ENCODE measurements around the gene REELD1.
A peak's percentile ranks its signal among the peaks of the same experiment; 100 is the strongest.

Gene REELD1

DNA sequence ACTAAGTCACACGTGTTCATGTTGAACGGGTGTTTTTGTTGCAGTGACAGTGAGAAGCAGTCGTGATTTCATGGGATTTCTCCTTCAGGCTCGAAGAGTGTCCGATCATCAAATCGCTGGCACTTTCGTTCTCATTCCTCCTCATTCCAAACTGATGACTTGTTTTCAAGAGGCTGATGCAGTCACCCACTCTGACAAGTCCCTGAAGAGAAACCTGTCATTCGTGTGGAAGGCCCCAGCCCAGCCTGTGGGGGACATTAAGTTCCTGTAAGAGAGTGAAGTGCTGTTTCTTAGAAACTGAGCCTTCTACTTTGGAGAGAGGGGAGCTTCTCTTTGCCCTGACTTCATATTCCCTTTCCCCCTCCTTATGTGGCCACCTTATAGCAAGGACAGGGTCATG is 8.0 kb downstream of the REELD1 start:
- Histone ChIP-seq H3K27ac (ENCODE audit: insufficient read depth in 1 of 2, low read depth in 1 of 2, low read length in 2 of 2, poor library complexity in 1 of 2, severe bottlenecking in 2 of 2) (no peak overlapping the region), H3K4me3 (ENCODE audit: control insufficient read depth in 1 of 7, extremely low read depth in 1 of 7, insufficient read depth in 4 of 7, low read depth in 2 of 7, low read length in 6 of 7) (no peak overlapping the region), H3K27me3 (replicated peaks in 2 of 5; ENCODE audit: control insufficient read depth in 4 of 5, insufficient read depth in 5 of 5, low read length in 4 of 5) (no peaks in the 10 kb centered on the region), H3K4me1 (ENCODE audit: control extremely low read depth in 1 of 4, control insufficient read depth in 4 of 4, insufficient read depth in 4 of 4, low read length in 3 of 4) (no peaks in the 10 kb centered on the region), H3K36me3 (ENCODE audit: control insufficient read depth in 4 of 4, insufficient read depth in 4 of 4, low read length in 3 of 4) (no peaks in the 10 kb centered on the region), H3K9me3 (ENCODE audit: control extremely low read depth in 1 of 5, control insufficient read depth in 4 of 5, insufficient read depth in 2 of 5, low read depth in 1 of 5, low read length in 4 of 5) (no peaks in the 10 kb centered on the region)
- no peak for DNase-seq
- CTCF ChIA-PET = no interaction called here
- 89% methylated on average over 3 of the region's 8 CpGs for WGBS (ENCODE audit: insufficient coverage)
- POLR2A ChIA-PET = no interaction called here

DNA sequence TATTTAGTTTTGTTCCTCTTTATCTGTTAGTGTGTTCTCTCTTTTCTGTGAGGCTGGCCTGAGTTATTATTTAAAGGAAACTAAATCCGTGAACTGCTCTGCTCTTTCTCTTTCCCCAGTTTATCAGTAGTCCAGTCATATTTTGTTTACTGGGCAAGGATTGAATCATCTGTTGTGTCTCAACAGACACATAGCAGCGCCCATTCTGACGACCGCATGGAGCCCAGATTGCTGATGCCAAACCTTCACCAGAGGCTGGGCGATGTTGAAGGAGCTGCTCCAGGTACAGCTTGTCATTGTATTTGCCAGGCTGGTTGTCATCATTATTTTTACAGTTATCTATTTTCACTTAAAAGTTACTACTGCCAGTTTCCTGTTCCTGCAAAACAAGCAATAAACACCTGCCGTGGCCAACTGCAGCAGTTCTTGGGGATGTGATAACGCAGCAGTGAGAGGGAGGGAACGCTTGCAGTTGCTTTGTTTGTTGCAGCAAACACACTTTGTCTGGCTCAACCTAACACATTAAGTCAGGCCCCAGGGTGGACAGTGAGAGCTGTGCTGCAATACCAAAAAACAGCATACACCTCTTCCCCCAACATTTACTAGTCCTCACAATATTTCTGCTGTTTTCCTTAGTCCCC is 10.1 kb downstream of the REELD1 start:
- ChIA-PET CTCF (interaction anchor here (1.2 kb wide), 1 partner anchor 19 kb away, joined by 3 read pairs; no protein-coding TSS in a partner anchor), POLR2A (no interaction called here)
- DNase-seq = no peak

DNA sequence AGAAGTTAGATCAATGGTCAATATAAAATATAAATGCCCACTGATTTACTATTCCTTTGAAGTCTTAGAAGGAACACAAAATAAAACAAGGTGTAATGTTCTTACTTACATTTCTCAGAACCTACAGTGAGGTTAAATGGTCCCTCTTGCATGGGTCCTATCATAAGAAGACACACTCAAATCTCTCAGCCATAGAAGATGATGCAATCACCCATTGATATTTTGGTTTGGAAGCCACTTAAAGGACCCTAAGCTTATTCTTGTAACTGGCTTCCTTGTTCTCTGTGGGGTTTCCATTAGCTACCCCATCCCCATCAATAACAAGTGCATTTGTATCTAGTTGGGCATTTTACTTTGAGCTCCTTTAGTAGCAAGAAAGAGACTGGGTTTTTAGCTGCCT is 15.1 kb downstream of the REELD1 start:
- ChIA-PET POLR2A (no interaction called here), CTCF (no interaction called here)
- peaks cover 0 to 3% (median 0%) of the 10 kb centered on the region in 5 experiments for H3K9me3 ChIP-seq (ENCODE audit: control extremely low read depth in 1 of 5, control insufficient read depth in 4 of 5, insufficient read depth in 2 of 5, low read depth in 1 of 5, low read length in 4 of 5)
- H3K4me3 ChIP-seq (ENCODE audit: control insufficient read depth in 1 of 7, extremely low read depth in 1 of 7, insufficient read depth in 4 of 7, low read depth in 2 of 7, low read length in 6 of 7) = no peak overlapping the region
- DNase-seq = no peak
- H3K27ac ChIP-seq (ENCODE audit: insufficient read depth in 1 of 2, low read depth in 1 of 2, low read length in 2 of 2, poor library complexity in 1 of 2, severe bottlenecking in 2 of 2) = no peak overlapping the region
- peaks cover 0 to 5% (median 0%) of the 10 kb centered on the region in 5 experiments for H3K27me3 ChIP-seq (replicated peaks in 2 of 5; ENCODE audit: control insufficient read depth in 4 of 5, insufficient read depth in 5 of 5, low read length in 4 of 5)
- no peaks in the 10 kb centered on the region for H3K36me3 ChIP-seq (ENCODE audit: control insufficient read depth in 4 of 4, insufficient read depth in 4 of 4, low read length in 3 of 4)
- H3K4me1 ChIP-seq (ENCODE audit: control extremely low read depth in 1 of 4, control insufficient read depth in 4 of 4, insufficient read depth in 4 of 4, low read length in 3 of 4) = no peaks in the 10 kb centered on the region

More for the DNA sequence above, 10.1 kb downstream of the REELD1 start:
- Histone ChIP-seq H3K27me3 (replicated peaks in 2 of 5; ENCODE audit: control insufficient read depth in 4 of 5, insufficient read depth in 5 of 5, low read length in 4 of 5) (peaks cover 0 to 5% (median 0%) of the 10 kb centered on the region in 5 experiments), H3K4me3 (ENCODE audit: control insufficient read depth in 1 of 7, extremely low read depth in 1 of 7, insufficient read depth in 4 of 7, low read depth in 2 of 7, low read length in 6 of 7) (no peak overlapping the region), H3K27ac (ENCODE audit: insufficient read depth in 1 of 2, low read depth in 1 of 2, low read length in 2 of 2, poor library complexity in 1 of 2, severe bottlenecking in 2 of 2) (no peak overlapping the region), H3K9me3 (ENCODE audit: control extremely low read depth in 1 of 5, control insufficient read depth in 4 of 5, insufficient read depth in 2 of 5, low read depth in 1 of 5, low read length in 4 of 5) (no peaks in the 10 kb centered on the region), H3K36me3 (ENCODE audit: control insufficient read depth in 4 of 4, insufficient read depth in 4 of 4, low read length in 3 of 4) (no peaks in the 10 kb centered on the region), H3K4me1 (ENCODE audit: control extremely low read depth in 1 of 4, control insufficient read depth in 4 of 4, insufficient read depth in 4 of 4, low read length in 3 of 4) (no peaks in the 10 kb centered on the region)
- WGBS (ENCODE audit: insufficient coverage) = 95% methylated on average over 7 of the region's 8 CpGs

DNA sequence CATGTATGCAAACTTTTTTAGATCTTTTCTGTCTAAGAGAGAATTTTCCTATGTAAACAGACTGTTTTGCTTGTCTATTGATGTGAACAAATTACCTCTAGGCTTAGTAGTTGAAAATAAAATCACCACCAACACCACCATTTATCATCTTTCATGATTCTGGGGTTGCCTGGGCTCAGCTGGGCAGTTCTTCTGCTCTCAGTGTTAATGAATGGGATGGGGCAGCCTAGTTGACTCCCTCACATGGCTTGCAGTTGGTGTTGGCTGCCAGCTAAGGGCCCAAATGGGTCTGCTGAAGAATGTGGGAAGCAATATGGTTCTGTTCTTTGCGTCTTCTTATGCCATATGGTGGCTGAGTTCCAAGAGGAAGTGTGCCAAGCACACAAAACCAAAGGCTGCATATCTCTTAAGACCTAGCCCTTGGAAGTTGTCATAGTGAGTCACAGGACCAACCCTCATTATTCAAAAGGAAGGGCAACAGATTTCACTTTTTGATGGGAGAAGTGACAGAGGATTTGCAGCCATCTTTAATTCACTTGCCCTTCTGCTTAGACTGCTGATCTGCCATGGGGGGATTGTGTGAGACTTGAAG is 17.9 kb downstream of the REELD1 start:
- CTCF ChIA-PET = no interaction called here

DNA sequence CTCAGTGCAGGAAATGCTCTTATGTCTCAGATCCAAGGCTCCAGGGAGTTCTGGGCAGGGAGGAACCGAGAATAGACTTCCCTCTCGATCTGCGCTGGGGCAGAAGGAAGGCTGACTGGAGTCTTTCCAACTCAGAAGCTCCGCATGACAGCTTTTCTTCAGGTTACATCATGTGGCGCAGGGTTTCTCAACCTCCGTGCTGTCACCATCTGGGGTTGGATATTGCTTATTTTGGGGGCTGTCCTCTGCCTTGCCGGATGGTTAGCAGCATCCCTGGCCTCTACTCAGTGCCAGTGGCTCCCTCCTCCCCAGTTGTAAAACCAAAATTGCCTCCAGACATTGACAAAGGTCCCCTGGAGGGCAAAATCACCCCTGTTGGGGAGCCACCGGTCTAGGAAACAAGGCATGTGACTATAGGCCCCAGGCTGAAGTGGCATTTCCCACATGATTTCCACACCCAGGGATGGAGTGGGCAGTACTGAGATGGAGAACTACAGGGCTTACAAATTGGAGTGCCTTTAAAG is 21.4 kb downstream of the REELD1 start:
- DNase-seq = no peak
- WGBS (ENCODE audit: insufficient coverage) = 89% methylated on average over 8 of the region's 8 CpGs
- CTCF ChIA-PET = no interaction called here
- Histone ChIP-seq H3K36me3 (ENCODE audit: control insufficient read depth in 4 of 4, insufficient read depth in 4 of 4, low read length in 3 of 4) (no peaks in the 10 kb centered on the region), H3K4me3 (ENCODE audit: control insufficient read depth in 1 of 7, extremely low read depth in 1 of 7, insufficient read depth in 4 of 7, low read depth in 2 of 7, low read length in 6 of 7) (no peak overlapping the region), H3K27ac (ENCODE audit: insufficient read depth in 1 of 2, low read depth in 1 of 2, low read length in 2 of 2, poor library complexity in 1 of 2, severe bottlenecking in 2 of 2) (no peak overlapping the region), H3K27me3 (replicated peaks in 2 of 5; ENCODE audit: control insufficient read depth in 4 of 5, insufficient read depth in 5 of 5, low read length in 4 of 5) (peaks cover 0 to 1% (median 0%) of the 10 kb centered on the region in 5 experiments), H3K9me3 (ENCODE audit: control extremely low read depth in 1 of 5, control insufficient read depth in 4 of 5, insufficient read depth in 2 of 5, low read depth in 1 of 5, low read length in 4 of 5) (peaks cover 0 to 3% (median 0%) of the 10 kb centered on the region in 5 experiments), H3K4me1 (ENCODE audit: control extremely low read depth in 1 of 4, control insufficient read depth in 4 of 4, insufficient read depth in 4 of 4, low read length in 3 of 4) (no peaks in the 10 kb centered on the region)
- POLR2A ChIA-PET = no interaction called here

More for the DNA sequence above, 17.9 kb downstream of the REELD1 start:
- POLR2A ChIA-PET = no interaction called here
- Histone ChIP-seq H3K36me3 (ENCODE audit: control insufficient read depth in 4 of 4, insufficient read depth in 4 of 4, low read length in 3 of 4) (no peaks in the 10 kb centered on the region), H3K4me3 (ENCODE audit: control insufficient read depth in 1 of 7, extremely low read depth in 1 of 7, insufficient read depth in 4 of 7, low read depth in 2 of 7, low read length in 6 of 7) (no peak overlapping the region), H3K27me3 (replicated peaks in 2 of 5; ENCODE audit: control insufficient read depth in 4 of 5, insufficient read depth in 5 of 5, low read length in 4 of 5) (peaks cover 0 to 5% (median 0%) of the 10 kb centered on the region in 5 experiments), H3K9me3 (ENCODE audit: control extremely low read depth in 1 of 5, control insufficient read depth in 4 of 5, insufficient read depth in 2 of 5, low read depth in 1 of 5, low read length in 4 of 5) (peaks cover 0 to 3% (median 0%) of the 10 kb centered on the region in 5 experiments), H3K27ac (ENCODE audit: insufficient read depth in 1 of 2, low read depth in 1 of 2, low read length in 2 of 2, poor library complexity in 1 of 2, severe bottlenecking in 2 of 2) (no peak overlapping the region), H3K4me1 (ENCODE audit: control extremely low read depth in 1 of 4, control insufficient read depth in 4 of 4, insufficient read depth in 4 of 4, low read length in 3 of 4) (no peaks in the 10 kb centered on the region)
- WGBS (ENCODE audit: insufficient coverage) = no CpG with 5 or more reads among the region's 1 CpG
- peak in 2 of 3 donors; percentile 9 to 11 for DNase-seq

DNA sequence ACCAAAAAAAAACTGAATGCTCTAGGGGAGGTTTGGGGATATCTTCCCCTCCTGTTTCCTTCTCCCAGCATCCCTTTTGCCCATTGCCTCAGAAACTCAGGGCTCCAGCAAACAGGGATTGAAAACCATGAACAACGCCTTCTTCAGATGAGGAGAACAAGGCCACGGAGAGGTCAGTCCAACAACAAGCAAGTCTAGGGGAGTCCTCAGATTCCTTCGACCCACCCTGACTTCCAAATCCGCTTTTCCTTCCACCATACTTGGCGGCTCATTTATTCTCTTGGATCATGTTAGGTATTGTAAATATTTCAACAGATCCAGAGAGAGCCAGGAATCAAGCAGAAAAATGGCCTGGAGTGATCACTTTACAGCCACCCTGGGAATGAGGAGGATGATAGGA is 21.9 kb downstream of the REELD1 start:
- whole genome bisulfite sequencing (ENCODE audit: insufficient coverage) = 100% methylated on average over 2 of the region's 5 CpGs
- H3K4me1 ChIP-seq (ENCODE audit: control extremely low read depth in 1 of 4, control insufficient read depth in 4 of 4, insufficient read depth in 4 of 4, low read length in 3 of 4) = no peaks in the 10 kb centered on the region
- ChIA-PET CTCF (no interaction called here), POLR2A (no interaction called here)
- no peak overlapping the region for H3K4me3 ChIP-seq (ENCODE audit: control insufficient read depth in 1 of 7, extremely low read depth in 1 of 7, insufficient read depth in 4 of 7, low read depth in 2 of 7, low read length in 6 of 7)
- peaks cover 0 to 3% (median 0%) of the 10 kb centered on the region in 5 experiments for H3K9me3 ChIP-seq (ENCODE audit: control extremely low read depth in 1 of 5, control insufficient read depth in 4 of 5, insufficient read depth in 2 of 5, low read depth in 1 of 5, low read length in 4 of 5)
- peaks cover 0 to 1% (median 0%) of the 10 kb centered on the region in 5 experiments for H3K27me3 ChIP-seq (replicated peaks in 2 of 5; ENCODE audit: control insufficient read depth in 4 of 5, insufficient read depth in 5 of 5, low read length in 4 of 5)
- no peak for DNase-seq
- no peak overlapping the region for H3K27ac ChIP-seq (ENCODE audit: insufficient read depth in 1 of 2, low read depth in 1 of 2, low read length in 2 of 2, poor library complexity in 1 of 2, severe bottlenecking in 2 of 2)
- no peaks in the 10 kb centered on the region for H3K36me3 ChIP-seq (ENCODE audit: control insufficient read depth in 4 of 4, insufficient read depth in 4 of 4, low read length in 3 of 4)

DNA sequence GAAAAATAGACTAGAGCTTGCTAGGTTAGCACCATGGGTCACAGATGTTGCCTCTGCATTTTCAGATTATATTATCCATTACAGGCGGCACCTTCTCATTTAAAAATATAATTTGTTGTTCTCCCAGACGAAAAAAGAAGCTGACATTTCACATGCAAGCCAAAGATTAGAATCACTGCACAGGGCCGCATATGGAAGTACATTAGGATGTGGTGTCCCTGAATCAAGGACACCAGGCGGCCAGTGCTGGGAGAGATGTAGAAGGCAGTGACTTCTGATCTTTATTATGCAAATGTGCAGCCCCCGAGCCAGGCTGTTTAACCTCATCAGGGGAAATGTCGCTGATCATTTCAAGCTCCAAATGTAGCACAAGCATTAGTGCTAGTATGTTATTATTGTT is 22.8 kb downstream of the REELD1 start:
- H3K27ac ChIP-seq (ENCODE audit: insufficient read depth in 1 of 2, low read depth in 1 of 2, low read length in 2 of 2, poor library complexity in 1 of 2, severe bottlenecking in 2 of 2) = no peak overlapping the region
- peaks cover 0 to 3% (median 0%) of the 10 kb centered on the region in 5 experiments for H3K9me3 ChIP-seq (ENCODE audit: control extremely low read depth in 1 of 5, control insufficient read depth in 4 of 5, insufficient read depth in 2 of 5, low read depth in 1 of 5, low read length in 4 of 5)
- no peak for DNase-seq
- peaks cover 0 to 3% (median 1%) of the 10 kb centered on the region in 4 experiments for H3K4me1 ChIP-seq (ENCODE audit: control extremely low read depth in 1 of 4, control insufficient read depth in 4 of 4, insufficient read depth in 4 of 4, low read length in 3 of 4)
- CTCF ChIA-PET = no interaction called here
- POLR2A ChIA-PET = no interaction called here
- peaks cover 0 to 1% (median 0%) of the 10 kb centered on the region in 5 experiments for H3K27me3 ChIP-seq (replicated peaks in 2 of 5; ENCODE audit: control insufficient read depth in 4 of 5, insufficient read depth in 5 of 5, low read length in 4 of 5)
- no peak overlapping the region for H3K4me3 ChIP-seq (ENCODE audit: control insufficient read depth in 1 of 7, extremely low read depth in 1 of 7, insufficient read depth in 4 of 7, low read depth in 2 of 7, low read length in 6 of 7)
- WGBS (ENCODE audit: insufficient coverage) = 90% methylated on average over 3 of the region's 6 CpGs
- no peaks in the 10 kb centered on the region for H3K36me3 ChIP-seq (ENCODE audit: control insufficient read depth in 4 of 4, insufficient read depth in 4 of 4, low read length in 3 of 4)
